ENCODE results near the gene DKKL1. TPM values are rescaled to one million over a fixed set of nuclear protein-coding genes. Genes with fewer than 3 reads are reported as not detected.

DKKL1 gene
- total and polyA plus RNA-seq, 2 of the 4 experiments (the other 2 are of a cell fraction): 0.67 TPM; not detected in 1

DNA sequence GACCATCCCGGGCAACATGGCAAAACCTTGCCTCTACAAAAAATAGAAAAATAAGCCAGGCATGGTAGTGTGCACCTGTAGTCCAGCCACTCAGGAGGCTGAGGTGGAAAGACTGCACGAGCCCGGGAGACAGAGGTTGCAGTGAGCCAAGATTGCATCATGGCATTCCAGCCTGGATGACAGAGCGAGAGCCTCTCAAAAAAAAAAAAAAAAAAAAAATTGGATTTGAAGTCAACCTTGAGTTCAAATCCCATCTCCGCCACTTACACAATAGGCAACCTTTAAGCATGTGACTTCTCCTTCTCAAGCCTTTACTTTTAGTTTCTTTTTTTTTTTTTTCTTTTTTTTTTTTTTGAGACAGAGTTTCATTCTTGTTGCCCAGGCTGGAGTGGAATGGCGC is 36.4 kb downstream of the DKKL1 start:
- BruUV-seq (replicated peaks): no TSS peak
- Histone ChIP-seq H3K9me3 (ENCODE audit: control insufficient read depth, insufficient read depth, low read length) (no peaks in the 10 kb centered on the region), H3K23ac (ENCODE audit: low read depth, low read length) (no peak overlapping the region), H4K8ac (ENCODE audit: low read depth in 2 of 2, low read length in 2 of 2) (no peak overlapping the region), H3K18ac (ENCODE audit: low read depth, low read length) (no peak overlapping the region), H3K27me3 (ENCODE audit: control insufficient read depth, insufficient read depth, low read length) (peaks cover 49% of the 10 kb centered on the region), H2AFZ (replicated peaks; ENCODE audit: low read length, poor library complexity) (no peak overlapping the region), H3K4me1 (ENCODE audit: control insufficient read depth, insufficient read depth, low read length) (peaks cover 6% of the 10 kb centered on the region; the same call in 1 of the 2 replicates), H4K91ac (ENCODE audit: insufficient read depth, low read depth, low read length) (no peak overlapping the region), H4K5ac (ENCODE audit: low read depth, low read length) (no peak overlapping the region), H3K9me1 (ENCODE audit: insufficient read depth, low read length) (no peaks in the 10 kb centered on the region), H3K36me3 (ENCODE audit: control insufficient read depth, insufficient read depth, low read length) (no peaks in the 10 kb centered on the region), H2AK5ac (ENCODE audit: low read depth, low read length) (no peak overlapping the region), H3K9ac (ENCODE audit: low read depth, low read length) (no peak overlapping the region), H3K56ac (ENCODE audit: extremely low read depth, insufficient read depth, low read length) (no peak overlapping the region), H2BK5ac (ENCODE audit: low read depth, low read length, poor library complexity, severe bottlenecking) (no peak overlapping the region), H3K27ac (ENCODE audit: insufficient read depth, low read length) (no peak overlapping the region), H4K20me1 (ENCODE audit: insufficient read depth, low read length) (no peaks in the 10 kb centered on the region), H3K14ac (replicated peaks; ENCODE audit: low read depth, low read length) (no peak overlapping the region), H3K79me1 (ENCODE audit: low read depth in 1 of 2, low read length in 2 of 2) (no peaks in the 10 kb centered on the region), H3K4me3 (ENCODE audit: insufficient read depth, low read depth, low read length) (no peak overlapping the region), H2BK20ac (ENCODE audit: low read depth, low read length) (no peak overlapping the region), H3K4ac (ENCODE audit: low read depth, low read length) (no peak overlapping the region), H2AK9ac (replicated peaks; ENCODE audit: low read depth, low read length, poor library complexity) (no peak overlapping the region), H3K4me2 (ENCODE audit: low read depth, low read length) (no peak overlapping the region), H2BK120ac (ENCODE audit: low read depth, low read length) (no peak overlapping the region), H2BK15ac (ENCODE audit: low read depth, low read length) (no peak overlapping the region)
- TF ChIP-seq MXI1 (IDR thresholded peaks at IDR 0.05; ENCODE audit: borderline replicate concordance, low read depth, low read length) (no peak), BHLHE40 (IDR thresholded peaks at IDR 0.05; ENCODE audit: low read depth, low read length) (no peak), RCOR1 (IDR thresholded peaks at IDR 0.05; ENCODE audit: insufficient replicate concordance, low read length) (no peak), CEBPB (IDR thresholded peaks at IDR 0.05; ENCODE audit: low read depth, low read length) (peak; percentile 75), MAZ (IDR thresholded peaks at IDR 0.05; ENCODE audit: borderline replicate concordance, low read depth, low read length) (no peak), CHD1 (IDR thresholded peaks at IDR 0.05; ENCODE audit: low read depth, low read length) (no peak)
- TF ChIP-seq, protein P1, sequence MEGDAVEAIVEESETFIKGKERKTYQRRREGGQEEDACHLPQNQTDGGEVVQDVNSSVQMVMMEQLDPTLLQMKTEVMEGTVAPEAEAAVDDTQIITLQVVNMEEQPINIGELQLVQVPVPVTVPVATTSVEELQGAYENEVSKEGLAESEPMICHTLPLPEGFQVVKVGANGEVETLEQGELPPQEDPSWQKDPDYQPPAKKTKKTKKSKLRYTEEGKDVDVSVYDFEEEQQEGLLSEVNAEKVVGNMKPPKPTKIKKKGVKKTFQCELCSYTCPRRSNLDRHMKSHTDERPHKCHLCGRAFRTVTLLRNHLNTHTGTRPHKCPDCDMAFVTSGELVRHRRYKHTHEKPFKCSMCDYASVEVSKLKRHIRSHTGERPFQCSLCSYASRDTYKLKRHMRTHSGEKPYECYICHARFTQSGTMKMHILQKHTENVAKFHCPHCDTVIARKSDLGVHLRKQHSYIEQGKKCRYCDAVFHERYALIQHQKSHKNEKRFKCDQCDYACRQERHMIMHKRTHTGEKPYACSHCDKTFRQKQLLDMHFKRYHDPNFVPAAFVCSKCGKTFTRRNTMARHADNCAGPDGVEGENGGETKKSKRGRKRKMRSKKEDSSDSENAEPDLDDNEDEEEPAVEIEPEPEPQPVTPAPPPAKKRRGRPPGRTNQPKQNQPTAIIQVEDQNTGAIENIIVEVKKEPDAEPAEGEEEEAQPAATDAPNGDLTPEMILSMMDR (conservative IDR thresholded peaks at IDR 0.05; ENCODE audit: low read depth, low read length): no peak
- TF ChIP-seq, protein P2, sequence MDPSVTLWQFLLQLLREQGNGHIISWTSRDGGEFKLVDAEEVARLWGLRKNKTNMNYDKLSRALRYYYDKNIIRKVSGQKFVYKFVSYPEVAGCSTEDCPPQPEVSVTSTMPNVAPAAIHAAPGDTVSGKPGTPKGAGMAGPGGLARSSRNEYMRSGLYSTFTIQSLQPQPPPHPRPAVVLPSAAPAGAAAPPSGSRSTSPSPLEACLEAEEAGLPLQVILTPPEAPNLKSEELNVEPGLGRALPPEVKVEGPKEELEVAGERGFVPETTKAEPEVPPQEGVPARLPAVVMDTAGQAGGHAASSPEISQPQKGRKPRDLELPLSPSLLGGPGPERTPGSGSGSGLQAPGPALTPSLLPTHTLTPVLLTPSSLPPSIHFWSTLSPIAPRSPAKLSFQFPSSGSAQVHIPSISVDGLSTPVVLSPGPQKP (IDR thresholded peaks at IDR 0.05; ENCODE audit: borderline replicate concordance, low read depth, low read length): no peak
- intact Hi-C loops (cut with micrococcal nuclease): no loop called here
- POLR2A ChIA-PET (ENCODE audit: unreplicated experiment): no interaction called here
- in situ Hi-C loops (cut with MboI; ENCODE audit: low sequenced_read_pairs): no loop called here
- dilution Hi-C loops (cut with HindIII; ENCODE audit: low sequenced_read_pairs, unreplicated experiment): no loop called here
- DNase-seq: peak; percentile 11
- CTCF ChIA-PET: interaction anchor here (0.6 kb wide), 1 partner anchor 45 kb away, joined by 3 read pairs; no protein-coding TSS in a partner anchor
- ATAC-seq (ENCODE audit: low read depth): no peak
- WGBS, 2 experiments (ENCODE audit: extremely low coverage in 2 of 2, insufficient read length in 1 of 2): 35% methylated on average over 2 of the region's 6 CpGs; no CpG with 5 or more reads in 1 of the 2 experiments
